ENCODE measurements around the gene ZNF521.

Gene ZNF521

GRCh38 chr18:25223899-25224886 lies 127.8 kb downstream of the ZNF521 start:
- no peak for DNase-seq

GRCh38 chr18:25223211-25223610 lies 128.8 kb downstream of the ZNF521 start:
- DNase-seq, result no peak

GRCh38 chr18:25222648-25223047 lies 129.3 kb downstream of the ZNF521 start:
- no peak for DNase-seq

GRCh38 chr18:25210622-25211021 lies 141.3 kb downstream of the ZNF521 start:
- no peak for DNase-seq

GRCh38 chr18:25192065-25192464 lies 159.9 kb downstream of the ZNF521 start:
- DNase-seq, result no peak

- DNase-seq, result no peak
These were observed 161.5 kb downstream of the ZNF521 start for GRCh38 chr18:25190472-25190871.

GRCh38 chr18:25189391-25190185 lies 162.4 kb downstream of the ZNF521 start:
- no peak for DNase-seq

GRCh38 chr18:25187521-25188192 lies 164.3 kb downstream of the ZNF521 start:
- DNase-seq, result no peak

GRCh38 chr18:25186871-25187270 lies 165.1 kb downstream of the ZNF521 start:
- no peak for DNase-seq

- no peak for DNase-seq
These were observed 170.0 kb downstream of the ZNF521 start for GRCh38 chr18:25181993-25182392.

GRCh38 chr18:25181581-25181980 lies 170.4 kb downstream of the ZNF521 start:
- no peak for DNase-seq

- DNase-seq, result no peak
These were observed 170.9 kb downstream of the ZNF521 start for GRCh38 chr18:25180973-25181548.

GRCh38 chr18:25177631-25178030 lies 174.3 kb downstream of the ZNF521 start:
- no peak for DNase-seq

- DNase-seq, result peak; percentile 39
These were observed 175.4 kb downstream of the ZNF521 start for GRCh38 chr18:25176518-25177042.

- peak; percentile 32 for DNase-seq
These were observed 176.1 kb downstream of the ZNF521 start for GRCh38 chr18:25175558-25176517.

GRCh38 chr18:25174324-25174723 lies 177.6 kb downstream of the ZNF521 start:
- peak; percentile 46 for DNase-seq

GRCh38 chr18:25171334-25171733 lies 180.6 kb downstream of the ZNF521 start:
- DNase-seq, result no peak

- DNase-seq, result no peak
These were observed 181.6 kb downstream of the ZNF521 start for GRCh38 chr18:25170402-25170801.

- DNase-seq, result no peak
These were observed 182.3 kb downstream of the ZNF521 start for GRCh38 chr18:25169701-25170100.

GRCh38 chr18:25167612-25168410 lies 184.2 kb downstream of the ZNF521 start:
- no peak for DNase-seq
